Transverse colon (tissue), 4 donors: ENCODE results near the gene ZNRF3. TPM values are rescaled to one million over a fixed set of nuclear protein-coding genes. Genes with fewer than 3 reads are reported as not detected.
"Not testable (repeated sequence)": the region's sequence is repeated elsewhere in the genome, so short reads cannot be mapped to it uniquely, and the experiment has no call there.

ENCODE experiments used
- DNase-seq: peaks from one replicate; pipeline ENCODE4 v3.0.0-alpha.2; 2019
- H3K27ac ChIP-seq, 4 donors: fragments of 200-600 bp; sonication (generic); 2 replicates each; pipeline ENCODE4 v1.5.1; 2016 to 2018; ENCODE audit warnings: inconsistent platforms in 4 of 4
- H3K27me3 ChIP-seq: fragments of 200-600 bp; sonication (generic); 2 replicates; pipeline ENCODE4 v1.5.1; 2017; ENCODE audit warnings: inconsistent platforms
- H3K36me3 ChIP-seq, 4 donors: fragments of 200-600 bp; sonication (generic); 2 replicates each; pipeline ENCODE4 v1.5.1; 2017 to 2019; ENCODE audit warnings: inconsistent platforms in 4 of 4
- H3K4me1 ChIP-seq, 4 donors: fragments of 200-600 bp; sonication (generic); 2 replicates each; pipeline ENCODE4 v1.5.1; 2017 to 2020; ENCODE audit warnings: inconsistent platforms in 4 of 4
- H3K4me3 ChIP-seq, 4 donors: fragments of 200-600 bp; sonication (generic); 1 replicate in 1 of 4; 2 replicates in 3 of 4; pipeline versions ENCODE4 v1.5.1 to v1.6.1; 2017 to 2019; ENCODE audit warnings: inconsistent platforms in 4 of 4
- H3K9me3 ChIP-seq, 2 donors: fragments of 200-600 bp; sonication (generic); 2 replicates each; pipeline ENCODE4 v1.5.1; 2017 to 2019; ENCODE audit warnings: inconsistent platforms in 2 of 2
- EP300 ChIP-seq: sonication (generic); formaldehyde crosslinking; IDR thresholded peaks from one replicate; pipeline ENCODE4 v1.6.1; 2017; ENCODE audit warnings: antibody characterized with exemption, low read depth
- POLR2A ChIP-seq: fragments of 450-650 bp; IDR thresholded peaks from one replicate; pipeline ENCODE4 v1.6.1; 2016; ENCODE audit warnings: antibody characterized with exemption, mild to moderate bottlenecking, moderate library complexity
- POLR2AphosphoS5 ChIP-seq, 3 donors: sonication (generic); formaldehyde crosslinking; IDR thresholded peaks; one replicate each; pipeline ENCODE4 v1.6.1; 2016; ENCODE audit warnings: antibody characterized with exemption in 3 of 3
- WGBS, 2 donors: methylation state at CpG; one replicate each; pipeline ENCODE4 v1.1.5; 2018; ENCODE audit warnings: low coverage in 1 of 2; 5-methylcytosine and 5-hydroxymethylcytosine counted together
- in situ Hi-C, 4 donors: fragments of 200-750 bp; cut with MboI; loops; one replicate each; pipeline versions ENCODE4 v1.15.0 to v1.15.1; 2017; ENCODE audit warnings: low sequenced_read_pairs in 3 of 4, low pct_ligation_motif_present in 1 of 4, low pct_unique_long_range_greater_than_20kb in 1 of 4
- intact Hi-C: fragments of 100-400 bp; cut with DNase I; formaldehyde crosslinking; loops from one replicate; pipeline ENCODE4 v1.15.1; 2023; ENCODE audit warnings: low total_unique reads
- total RNA-seq, 4 donors: library from RNA; depleted of rRNA; stranded (reverse); fragments of >200 nt; gene quantifications; one replicate each; pipeline ENCODE4 v1.1.0, GENCODE V29; 2016
- TF ChIP-seq, protein P1 (sequence below), 5 experiments: fragments of 200-600 bp in 3 of 5; fragments of 450-650 bp in 2 of 5; sonication (generic) in 3 of 5; IDR thresholded peaks; 1 replicate in 2 of 5; 2 replicates in 3 of 5; pipeline ENCODE4 v1.5.1; 2016 to 2017; ENCODE audit warnings: antibody characterized with exemption in 5 of 5, inconsistent platforms in 3 of 5, mild to moderate bottlenecking in 2 of 5, moderate library complexity in 1 of 5

The ZNRF3 gene
- total RNA-seq, 4 donors from 2014 or later = 4.5 to 10.7 (median 8.3) TPM

DNA sequence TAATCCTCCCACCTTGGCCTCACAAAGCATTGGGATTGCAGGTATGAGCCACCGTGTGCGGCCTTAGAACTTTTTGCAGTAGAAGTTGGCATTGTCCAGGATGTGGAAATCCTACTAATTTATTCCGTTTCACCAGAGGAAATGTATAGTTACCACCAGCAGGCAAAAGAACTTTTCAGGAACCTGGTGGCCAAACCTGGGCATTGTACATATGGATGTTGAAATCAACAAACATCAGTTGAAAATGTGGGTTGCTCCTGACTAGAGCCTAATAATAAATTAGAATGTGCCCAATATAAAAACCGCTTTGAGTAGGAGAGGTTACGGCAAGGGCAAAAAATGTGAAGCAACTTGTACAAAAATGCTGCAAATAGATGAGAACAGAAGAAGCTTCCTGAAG lies 42.3 kb upstream of the ZNRF3 start:
- TF ChIP-seq, protein P1, sequence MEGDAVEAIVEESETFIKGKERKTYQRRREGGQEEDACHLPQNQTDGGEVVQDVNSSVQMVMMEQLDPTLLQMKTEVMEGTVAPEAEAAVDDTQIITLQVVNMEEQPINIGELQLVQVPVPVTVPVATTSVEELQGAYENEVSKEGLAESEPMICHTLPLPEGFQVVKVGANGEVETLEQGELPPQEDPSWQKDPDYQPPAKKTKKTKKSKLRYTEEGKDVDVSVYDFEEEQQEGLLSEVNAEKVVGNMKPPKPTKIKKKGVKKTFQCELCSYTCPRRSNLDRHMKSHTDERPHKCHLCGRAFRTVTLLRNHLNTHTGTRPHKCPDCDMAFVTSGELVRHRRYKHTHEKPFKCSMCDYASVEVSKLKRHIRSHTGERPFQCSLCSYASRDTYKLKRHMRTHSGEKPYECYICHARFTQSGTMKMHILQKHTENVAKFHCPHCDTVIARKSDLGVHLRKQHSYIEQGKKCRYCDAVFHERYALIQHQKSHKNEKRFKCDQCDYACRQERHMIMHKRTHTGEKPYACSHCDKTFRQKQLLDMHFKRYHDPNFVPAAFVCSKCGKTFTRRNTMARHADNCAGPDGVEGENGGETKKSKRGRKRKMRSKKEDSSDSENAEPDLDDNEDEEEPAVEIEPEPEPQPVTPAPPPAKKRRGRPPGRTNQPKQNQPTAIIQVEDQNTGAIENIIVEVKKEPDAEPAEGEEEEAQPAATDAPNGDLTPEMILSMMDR (IDR thresholded peaks at IDR 0.05) = no peak
- TF ChIP-seq POLR2A = no peak
- no peak for TF ChIP-seq POLR2AphosphoS5 (IDR thresholded peaks at IDR 0.05)
- no peak for TF ChIP-seq EP300
- Histone ChIP-seq H3K9me3 (no peaks in the 10 kb centered on the region), H3K4me1 (peaks cover 0 to 10% (median 4%) of the 10 kb centered on the region in 4 donors), H3K27ac (no peak overlapping the region), H3K4me3 (no peak overlapping the region), H3K36me3 (no peaks in the 10 kb centered on the region), H3K27me3 (no peaks in the 10 kb centered on the region)
- intact Hi-C loops (no loop called here), in situ Hi-C loops (loop anchor here (25.0 kb wide), 4 partner anchors 229 to 829 kb away; no protein-coding TSS in a partner anchor)
- 90 to 91% methylated on average over 5 of the region's 5 CpGs for WGBS, 2 donors
- no peak for DNase-seq

DNA sequence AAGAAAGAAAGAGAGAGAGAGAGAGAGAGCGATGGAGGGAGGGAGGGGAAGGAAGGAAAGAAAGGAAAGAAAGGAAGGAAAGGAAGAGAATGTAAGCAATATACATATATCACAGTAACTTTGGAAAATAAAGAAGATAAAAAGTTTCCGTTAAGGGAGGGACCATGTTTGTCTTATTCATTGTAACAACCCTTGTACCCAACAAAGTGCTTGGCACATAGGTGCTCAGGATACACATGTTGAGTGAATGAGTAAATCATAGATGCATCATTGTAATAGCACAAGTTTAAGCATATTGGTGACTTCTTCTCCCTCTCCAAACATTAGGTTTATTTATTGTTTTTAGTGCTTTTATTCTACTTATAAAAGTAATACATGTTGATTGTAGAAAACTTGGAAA lies 39.7 kb upstream of the ZNRF3 start:
- TF ChIP-seq POLR2AphosphoS5 (IDR thresholded peaks at IDR 0.05) (no peak), POLR2A (no peak), EP300 (no peak)
- intact Hi-C loops (no loop called here), in situ Hi-C loops (loop anchor here (25.0 kb wide), 4 partner anchors 231 to 831 kb away; no protein-coding TSS in a partner anchor)
- Histone ChIP-seq H3K27me3 (no peaks in the 10 kb centered on the region), H3K9me3 (peaks cover 12 to 13% of the 10 kb centered on the region in 2 donors), H3K4me1 (peaks cover 0 to 10% (median 4%) of the 10 kb centered on the region in 4 donors), H3K4me3 (no peak overlapping the region), H3K27ac (no peak overlapping the region), H3K36me3 (no peaks in the 10 kb centered on the region)
- 57 to 69% methylated on average over 2 of the region's 2 CpGs for WGBS, 2 donors
- DNase-seq = no peak

DNA sequence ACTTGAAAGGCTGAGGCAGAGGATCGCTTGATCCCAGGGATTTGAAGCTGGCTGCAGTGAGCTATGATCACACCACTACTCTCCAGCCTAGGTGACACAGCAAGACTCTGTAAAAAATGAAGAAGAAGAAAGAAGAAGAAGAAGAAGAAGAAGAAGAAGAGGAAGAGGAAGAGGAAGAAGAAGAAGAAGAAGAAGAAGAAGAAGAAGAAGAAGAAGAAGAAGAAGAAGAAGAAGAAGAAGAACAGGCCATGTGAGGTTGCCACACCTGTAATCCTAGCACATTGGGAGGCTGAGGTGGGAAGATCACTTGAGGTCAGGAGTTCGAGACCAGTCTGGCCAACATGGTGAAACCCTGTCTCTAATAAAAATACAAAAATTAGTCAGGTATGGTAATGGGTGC lies 39.1 kb upstream of the ZNRF3 start:
- in situ Hi-C loops = loop anchor here (25.0 kb wide), 4 partner anchors 232 to 832 kb away; no protein-coding TSS in a partner anchor
- H3K27me3 ChIP-seq, H3K36me3 ChIP-seq, intact Hi-C loops, DNase-seq, H3K27ac ChIP-seq, H3K4me3 ChIP-seq: not testable (repeated sequence)
- Histone ChIP-seq H3K9me3 (peaks cover 12 to 13% of the 10 kb centered on the region in 2 donors), H3K4me1 (peaks cover 0 to 10% (median 4%) of the 10 kb centered on the region in 4 donors)
- 80 to 100% methylated on average over 1 to 2 of the region's 2 CpGs for WGBS, 2 donors

DNA sequence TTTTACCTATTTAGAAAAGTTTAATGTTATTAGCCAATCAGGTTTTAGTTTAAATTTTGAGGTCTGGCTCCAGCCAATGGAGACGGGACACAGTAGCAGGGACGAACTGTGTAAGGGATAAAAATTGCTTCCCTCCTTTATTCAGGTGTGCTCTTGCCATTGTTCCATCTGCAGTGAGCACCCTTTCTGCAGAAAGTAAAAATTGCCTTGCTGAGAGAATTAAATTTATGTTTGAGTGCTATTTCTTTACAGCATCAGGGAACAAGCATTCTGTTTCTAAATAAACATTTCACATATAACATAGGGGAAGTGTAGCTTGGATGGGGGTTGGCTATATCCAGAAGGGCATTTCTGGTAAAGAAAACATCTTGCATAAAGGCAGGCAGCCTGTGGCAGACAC lies 36.4 kb upstream of the ZNRF3 start:
- H3K36me3 ChIP-seq = no peaks in the 10 kb centered on the region
- DNase-seq = no peak
- peaks cover 12 to 13% of the 10 kb centered on the region in 2 donors for H3K9me3 ChIP-seq
- H3K4me1 ChIP-seq = peaks cover 0 to 10% (median 4%) of the 10 kb centered on the region in 4 donors
- in situ Hi-C loops = loop anchor here (25.0 kb wide), 4 partner anchors 235 to 835 kb away; no protein-coding TSS in a partner anchor
- intact Hi-C loops = no loop called here
- H3K27ac ChIP-seq = no peak overlapping the region
- TF ChIP-seq, protein P1 (IDR thresholded peaks at IDR 0.05) = no peak
- TF ChIP-seq POLR2A (no peak), POLR2AphosphoS5 (IDR thresholded peaks at IDR 0.05) (no peak), EP300 (no peak)
- H3K27me3 ChIP-seq = no peaks in the 10 kb centered on the region
- no peak overlapping the region for H3K4me3 ChIP-seq
- WGBS, 2 donors = 85% methylated on average over 2 of the region's 2 CpGs; no CpG with 5 or more reads in 1 of the 2 donors

DNA sequence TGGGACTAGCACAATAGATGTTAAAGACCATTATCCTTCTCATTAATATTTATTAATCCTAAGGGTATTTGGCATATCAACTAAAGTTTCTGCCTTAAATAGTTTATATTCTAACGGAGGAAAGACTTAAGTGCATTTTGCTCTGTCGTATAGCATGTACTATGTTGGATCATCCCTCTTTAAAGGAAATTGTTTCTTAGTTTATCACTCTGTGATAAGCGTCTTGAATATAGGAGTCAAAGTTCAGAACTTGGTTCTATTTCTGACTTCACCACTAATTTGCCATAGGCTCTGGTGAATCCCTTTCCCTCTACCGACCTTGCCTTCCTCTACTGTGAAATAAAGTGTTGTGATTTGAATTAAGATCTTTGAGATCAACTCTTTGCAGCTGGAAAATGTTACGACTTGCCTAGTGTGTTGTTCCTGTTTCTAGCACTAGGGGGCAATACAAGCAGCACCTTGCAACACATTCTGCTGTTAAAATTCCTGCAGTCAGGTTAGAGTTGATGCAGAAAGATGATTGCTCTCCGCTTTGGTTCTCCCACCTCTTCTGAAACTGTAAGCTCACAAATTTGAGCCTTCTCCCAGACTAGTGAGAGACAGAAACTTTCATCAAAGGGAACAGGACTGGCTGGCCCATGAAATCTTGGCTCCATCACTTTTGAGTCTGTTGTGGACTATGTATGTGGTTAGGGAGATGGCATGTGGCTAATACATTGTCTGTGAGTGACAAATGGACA lies 27.8 kb upstream of the ZNRF3 start:
- Histone ChIP-seq H3K36me3 (no peaks in the 10 kb centered on the region), H3K9me3 (no peaks in the 10 kb centered on the region), H3K4me3 (no peak overlapping the region), H3K27me3 (no peaks in the 10 kb centered on the region), H3K4me1 (peaks cover 0 to 9% (median 2%) of the 10 kb centered on the region in 4 donors), H3K27ac (no peak overlapping the region)
- in situ Hi-C loops (loop anchor here (5.0 to 25.0 kb wide), 5 partner anchors 182 to 382 kb away; no protein-coding TSS in a partner anchor), intact Hi-C loops (no loop called here)
- peak; percentile 43 for DNase-seq
- TF ChIP-seq, protein P1 (IDR thresholded peaks at IDR 0.05) = peak; percentile 87 to 96 (median 93)
- TF ChIP-seq POLR2A (no peak), EP300 (no peak), POLR2AphosphoS5 (IDR thresholded peaks at IDR 0.05) (no peak)
- 19 to 22% methylated on average over 4 to 6 of the region's 6 CpGs for WGBS, 2 donors
